ENCODE results near the gene TEX9.

DNA sequence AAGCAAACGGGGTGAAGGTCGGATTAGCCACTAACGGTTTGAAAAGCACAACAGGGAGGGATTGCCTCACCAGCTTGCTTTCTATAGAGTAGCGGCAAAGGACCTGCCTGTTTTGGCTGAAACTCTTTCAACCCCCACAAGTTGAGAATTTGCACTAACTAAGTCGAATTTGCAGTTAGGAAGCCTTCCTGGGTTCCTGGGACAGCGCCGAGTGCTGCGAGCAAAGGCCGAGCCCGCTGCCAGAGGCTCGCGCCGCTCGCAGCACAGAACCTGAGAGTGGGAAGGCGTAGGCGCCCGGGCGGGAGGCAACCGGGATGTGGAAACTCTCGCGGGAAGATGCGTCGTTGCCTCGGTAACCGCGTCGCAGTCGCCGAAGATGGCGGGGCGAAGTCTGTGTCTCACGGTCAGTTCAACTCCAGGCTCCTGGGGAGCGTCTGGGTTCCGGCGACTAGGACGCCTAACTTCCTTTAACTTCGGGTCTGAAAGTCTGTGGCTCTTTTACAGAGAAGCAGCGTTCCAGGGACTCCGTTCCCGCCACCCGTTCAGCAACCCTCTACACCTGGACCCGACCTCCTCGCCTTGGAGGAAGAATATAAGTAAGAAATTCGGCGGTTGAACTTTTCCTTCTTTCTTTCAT lies at the start of gene TEX9:
- TF ChIP-seq POLR2A (IDR thresholded peaks at IDR 0.05) (no peak), CTCF (IDR thresholded peaks at IDR 0.05) (peak in 1 of 4 experiments; percentile 16)

All from gastroesophageal sphincter (tissue), 3 donors.